ENCODE results near the gene ADSL.

ADSL gene

GRCh38 chr22:40342521-40342920, 3.8 kb upstream of the ADSL start:
- no peaks in the 10 kb centered on the region for H3K36me3 ChIP-seq (ENCODE audit: control insufficient read depth in 1 of 2, insufficient read depth in 2 of 2, low read length in 2 of 2)
- no peaks in the 10 kb centered on the region for H3K27me3 ChIP-seq (ENCODE audit: low read depth, low read length)
- no peak overlapping the region for H3K4me3 ChIP-seq (ENCODE audit: low read depth in 1 of 2, low read length in 2 of 2)
- H3K4me1 ChIP-seq (ENCODE audit: control insufficient read depth in 1 of 2, insufficient read depth in 2 of 2, low read length in 2 of 2) = peaks cover 2 to 8% of the 10 kb centered on the region in 2 donors
- no peak overlapping the region for H3K27ac ChIP-seq (ENCODE audit: low read length)
- no peaks in the 10 kb centered on the region for H3K9me3 ChIP-seq (ENCODE audit: control insufficient read depth in 1 of 2, low read length in 2 of 2)

- H3K27ac ChIP-seq (ENCODE audit: low read length) = no peak overlapping the region
- H3K4me3 ChIP-seq (ENCODE audit: low read depth in 1 of 2, low read length in 2 of 2) = peak overlapping the region in 1 of 2 donors; percentile 80
- H3K4me1 ChIP-seq (ENCODE audit: control insufficient read depth in 1 of 2, insufficient read depth in 2 of 2, low read length in 2 of 2) = peaks cover 7 to 18% of the 10 kb centered on the region in 2 donors
- no peaks in the 10 kb centered on the region for H3K9me3 ChIP-seq (ENCODE audit: control insufficient read depth in 1 of 2, low read length in 2 of 2)
- no peaks in the 10 kb centered on the region for H3K27me3 ChIP-seq (ENCODE audit: low read depth, low read length)
- H3K36me3 ChIP-seq (ENCODE audit: control insufficient read depth in 1 of 2, insufficient read depth in 2 of 2, low read length in 2 of 2) = peaks cover 0 to 9% of the 10 kb centered on the region in 2 donors
These were observed 1.0 kb upstream of the ADSL start for GRCh38 chr22:40345271-40345670.

GRCh38 chr22:40345815-40346184, 500 bp upstream of the ADSL start:
- H3K9me3 ChIP-seq (ENCODE audit: control insufficient read depth in 1 of 2, low read length in 2 of 2) = no peaks in the 10 kb centered on the region
- H3K27ac ChIP-seq (ENCODE audit: low read length) = peak overlapping the region; percentile 83
- H3K4me3 ChIP-seq (ENCODE audit: low read depth in 1 of 2, low read length in 2 of 2) = peak overlapping the region; percentile 80 to 81
- no peaks in the 10 kb centered on the region for H3K27me3 ChIP-seq (ENCODE audit: low read depth, low read length)
- H3K36me3 ChIP-seq (ENCODE audit: control insufficient read depth in 1 of 2, insufficient read depth in 2 of 2, low read length in 2 of 2) = peaks cover 0 to 13% of the 10 kb centered on the region in 2 donors
- peaks cover 7 to 18% of the 10 kb centered on the region in 2 donors for H3K4me1 ChIP-seq (ENCODE audit: control insufficient read depth in 1 of 2, insufficient read depth in 2 of 2, low read length in 2 of 2)

DNA sequence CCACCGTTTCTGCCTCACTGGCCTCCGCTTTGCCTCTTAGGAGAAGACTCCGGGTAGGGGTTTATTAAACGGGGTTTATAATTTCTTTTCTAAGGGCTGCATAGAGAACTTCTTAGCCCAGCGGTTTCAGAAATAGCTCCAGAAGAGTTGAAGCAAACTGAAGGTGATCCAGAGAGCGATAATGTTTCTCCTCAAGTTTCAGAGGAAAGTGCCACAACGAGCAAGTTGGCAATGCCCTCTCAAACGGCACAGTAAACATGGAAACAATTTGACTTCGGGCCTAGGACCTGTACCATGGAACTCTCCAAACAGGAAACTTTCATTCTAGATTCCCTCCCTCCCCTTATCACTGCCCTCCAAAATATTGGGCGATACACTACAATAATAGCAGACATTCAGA, 1.0 kb downstream of the ADSL start:
- Histone ChIP-seq H3K27ac (ENCODE audit: low read length) (peak overlapping the region; percentile 83), H3K36me3 (ENCODE audit: control insufficient read depth in 1 of 2, insufficient read depth in 2 of 2, low read length in 2 of 2) (peaks cover 3 to 14% of the 10 kb centered on the region in 2 donors)

GRCh38 chr22:40348025-40348658, 1.8 kb downstream of the ADSL start:
- H3K27me3 ChIP-seq (ENCODE audit: low read depth, low read length) = no peaks in the 10 kb centered on the region
- H3K36me3 ChIP-seq (ENCODE audit: control insufficient read depth in 1 of 2, insufficient read depth in 2 of 2, low read length in 2 of 2) = peaks cover 10 to 21% of the 10 kb centered on the region in 2 donors
- peak overlapping the region; percentile 80 to 81 for H3K4me3 ChIP-seq (ENCODE audit: low read depth in 1 of 2, low read length in 2 of 2)
- H3K27ac ChIP-seq (ENCODE audit: low read length) = peak overlapping the region; percentile 83
- H3K9me3 ChIP-seq (ENCODE audit: control insufficient read depth in 1 of 2, low read length in 2 of 2) = no peaks in the 10 kb centered on the region
- H3K4me1 ChIP-seq (ENCODE audit: control insufficient read depth in 1 of 2, insufficient read depth in 2 of 2, low read length in 2 of 2) = peaks cover 7 to 18% of the 10 kb centered on the region in 2 donors

More for the DNA sequence above, 1.0 kb downstream of the ADSL start:
- Histone ChIP-seq H3K9me3 (ENCODE audit: control insufficient read depth in 1 of 2, low read length in 2 of 2) (no peaks in the 10 kb centered on the region), H3K4me1 (ENCODE audit: control insufficient read depth in 1 of 2, insufficient read depth in 2 of 2, low read length in 2 of 2) (peaks cover 7 to 18% of the 10 kb centered on the region in 2 donors), H3K27me3 (ENCODE audit: low read depth, low read length) (no peaks in the 10 kb centered on the region), H3K4me3 (ENCODE audit: low read depth in 1 of 2, low read length in 2 of 2) (peak overlapping the region; percentile 80 to 81)

GRCh38 chr22:40352763-40353162, 6.5 kb downstream of the ADSL start:
- Histone ChIP-seq H3K27me3 (ENCODE audit: low read depth, low read length) (no peaks in the 10 kb centered on the region), H3K36me3 (ENCODE audit: control insufficient read depth in 1 of 2, insufficient read depth in 2 of 2, low read length in 2 of 2) (peaks cover 14 to 53% of the 10 kb centered on the region in 2 donors), H3K27ac (ENCODE audit: low read length) (no peak overlapping the region)

GRCh38 chr22:40361100-40361499, 14.8 kb downstream of the ADSL start:
- Histone ChIP-seq H3K27me3 (ENCODE audit: low read depth, low read length) (no peaks in the 10 kb centered on the region), H3K4me1 (ENCODE audit: control insufficient read depth in 1 of 2, insufficient read depth in 2 of 2, low read length in 2 of 2) (no peaks in the 10 kb centered on the region), H3K27ac (ENCODE audit: low read length) (no peak overlapping the region), H3K4me3 (ENCODE audit: low read depth in 1 of 2, low read length in 2 of 2) (no peak overlapping the region), H3K9me3 (ENCODE audit: control insufficient read depth in 1 of 2, low read length in 2 of 2) (no peaks in the 10 kb centered on the region), H3K36me3 (ENCODE audit: control insufficient read depth in 1 of 2, insufficient read depth in 2 of 2, low read length in 2 of 2) (peaks cover 64 to 91% of the 10 kb centered on the region in 2 donors)

More at GRCh38 chr22:40352763-40353162, 6.5 kb downstream of the ADSL start:
- no peaks in the 10 kb centered on the region for H3K9me3 ChIP-seq (ENCODE audit: control insufficient read depth in 1 of 2, low read length in 2 of 2)
- peaks cover 2 to 8% of the 10 kb centered on the region in 2 donors for H3K4me1 ChIP-seq (ENCODE audit: control insufficient read depth in 1 of 2, insufficient read depth in 2 of 2, low read length in 2 of 2)
- H3K4me3 ChIP-seq (ENCODE audit: low read depth in 1 of 2, low read length in 2 of 2) = no peak overlapping the region

DNA sequence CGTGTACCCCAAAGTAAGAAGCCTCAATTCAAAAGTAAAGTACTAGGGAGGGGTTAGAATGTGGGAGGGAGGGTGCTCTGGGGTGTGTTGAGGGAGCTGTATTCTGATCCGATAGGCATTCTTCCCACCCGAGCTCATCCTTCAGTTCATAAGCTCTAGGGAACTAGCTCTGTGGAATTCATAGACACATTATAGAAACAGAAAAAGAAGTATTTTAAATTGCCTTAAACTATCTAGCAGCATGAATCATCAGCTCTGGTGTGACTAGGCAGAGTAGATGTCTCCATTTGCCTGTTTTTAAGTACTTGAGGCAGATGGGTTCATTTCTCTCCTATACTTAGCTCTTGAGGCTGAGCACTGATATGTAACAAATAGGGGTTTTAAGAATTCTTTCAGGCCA, 16.8 kb downstream of the ADSL start:
- no peaks in the 10 kb centered on the region for H3K9me3 ChIP-seq (ENCODE audit: control insufficient read depth in 1 of 2, low read length in 2 of 2)
- peaks cover 72 to 96% of the 10 kb centered on the region in 2 donors for H3K36me3 ChIP-seq (ENCODE audit: control insufficient read depth in 1 of 2, insufficient read depth in 2 of 2, low read length in 2 of 2)
- no peak overlapping the region for H3K27ac ChIP-seq (ENCODE audit: low read length)
- no peak overlapping the region for H3K4me3 ChIP-seq (ENCODE audit: low read depth in 1 of 2, low read length in 2 of 2)
- H3K27me3 ChIP-seq (ENCODE audit: low read depth, low read length) = no peaks in the 10 kb centered on the region
- no peaks in the 10 kb centered on the region for H3K4me1 ChIP-seq (ENCODE audit: control insufficient read depth in 1 of 2, insufficient read depth in 2 of 2, low read length in 2 of 2)

- Histone ChIP-seq H3K27ac (ENCODE audit: low read length) (no peak overlapping the region), H3K27me3 (ENCODE audit: low read depth, low read length) (no peaks in the 10 kb centered on the region), H3K4me3 (ENCODE audit: low read depth in 1 of 2, low read length in 2 of 2) (no peak overlapping the region), H3K36me3 (ENCODE audit: control insufficient read depth in 1 of 2, insufficient read depth in 2 of 2, low read length in 2 of 2) (peaks cover 63 to 84% of the 10 kb centered on the region in 2 donors), H3K9me3 (ENCODE audit: control insufficient read depth in 1 of 2, low read length in 2 of 2) (no peaks in the 10 kb centered on the region), H3K4me1 (ENCODE audit: control insufficient read depth in 1 of 2, insufficient read depth in 2 of 2, low read length in 2 of 2) (no peaks in the 10 kb centered on the region)
These were observed 18.1 kb downstream of the ADSL start for GRCh38 chr22:40364431-40364830.

- Histone ChIP-seq H3K4me3 (ENCODE audit: low read depth in 1 of 2, low read length in 2 of 2) (no peak overlapping the region), H3K9me3 (ENCODE audit: control insufficient read depth in 1 of 2, low read length in 2 of 2) (no peaks in the 10 kb centered on the region), H3K27me3 (ENCODE audit: low read depth, low read length) (no peaks in the 10 kb centered on the region), H3K36me3 (ENCODE audit: control insufficient read depth in 1 of 2, insufficient read depth in 2 of 2, low read length in 2 of 2) (peaks cover 56 to 68% of the 10 kb centered on the region in 2 donors), H3K4me1 (ENCODE audit: control insufficient read depth in 1 of 2, insufficient read depth in 2 of 2, low read length in 2 of 2) (no peaks in the 10 kb centered on the region), H3K27ac (ENCODE audit: low read length) (no peak overlapping the region)
These were observed 19.8 kb downstream of the ADSL start for GRCh38 chr22:40366068-40366467.

GRCh38 chr22:40367342-40367741, 21.0 kb downstream of the ADSL start:
- Histone ChIP-seq H3K9me3 (ENCODE audit: control insufficient read depth in 1 of 2, low read length in 2 of 2) (no peaks in the 10 kb centered on the region), H3K4me3 (ENCODE audit: low read depth in 1 of 2, low read length in 2 of 2) (no peak overlapping the region), H3K27ac (ENCODE audit: low read length) (no peak overlapping the region), H3K4me1 (ENCODE audit: control insufficient read depth in 1 of 2, insufficient read depth in 2 of 2, low read length in 2 of 2) (no peaks in the 10 kb centered on the region), H3K36me3 (ENCODE audit: control insufficient read depth in 1 of 2, insufficient read depth in 2 of 2, low read length in 2 of 2) (peaks cover 43 to 55% of the 10 kb centered on the region in 2 donors), H3K27me3 (ENCODE audit: low read depth, low read length) (no peaks in the 10 kb centered on the region)

DNA sequence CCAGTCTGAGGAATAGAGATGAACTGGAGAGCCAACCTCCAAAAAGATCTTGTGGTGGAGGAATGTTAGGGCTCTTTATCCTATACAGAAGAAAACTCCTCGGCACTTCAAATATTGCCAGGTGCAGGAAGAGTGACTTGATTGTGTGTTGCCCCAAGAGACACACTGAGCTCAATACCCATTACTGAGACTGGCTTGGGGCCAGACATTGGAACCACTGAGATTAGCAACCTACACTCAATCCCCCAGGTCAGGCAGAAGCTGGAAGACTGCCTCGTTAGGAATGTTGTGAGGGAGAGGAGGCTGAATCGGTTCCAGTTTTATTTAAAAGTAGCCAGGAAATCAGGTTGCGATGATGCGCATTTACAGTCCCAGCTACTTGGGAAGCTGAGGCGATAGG, 21.7 kb downstream of the ADSL start:
- H3K4me3 ChIP-seq (ENCODE audit: low read depth in 1 of 2, low read length in 2 of 2) = no peak overlapping the region
- H3K9me3 ChIP-seq (ENCODE audit: control insufficient read depth in 1 of 2, low read length in 2 of 2) = no peaks in the 10 kb centered on the region
- no peak overlapping the region for H3K27ac ChIP-seq (ENCODE audit: low read length)
- no peaks in the 10 kb centered on the region for H3K4me1 ChIP-seq (ENCODE audit: control insufficient read depth in 1 of 2, insufficient read depth in 2 of 2, low read length in 2 of 2)
- peaks cover 37 to 48% of the 10 kb centered on the region in 2 donors for H3K36me3 ChIP-seq (ENCODE audit: control insufficient read depth in 1 of 2, insufficient read depth in 2 of 2, low read length in 2 of 2)
- H3K27me3 ChIP-seq (ENCODE audit: low read depth, low read length) = no peaks in the 10 kb centered on the region

Measured in muscle layer of duodenum (tissue), 2 donors.